Gastrocnemius medialis (tissue), 4 donors: ENCODE measurements around the gene C16orf92.

ENCODE experiments used
- CTCF ChIP-seq, 5 experiments: fragments of 450-650 bp in 3 of 5; fragments of 200-600 bp in 2 of 5; sonication (generic) in 2 of 5; IDR thresholded peaks in 4 of 5; conservative IDR thresholded peaks in 1 of 5; 1 replicate in 4 of 5; 2 replicates in 1 of 5; pipeline ENCODE4 v1.5.1; 2016 to 2019; ENCODE audit warnings: antibody characterized with exemption in 5 of 5, mild to moderate bottlenecking in 3 of 5, moderate library complexity in 3 of 5
- POLR2A ChIP-seq, 2 donors: fragments of 450-650 bp; IDR thresholded peaks; one replicate each; pipeline ENCODE4 v1.6.1; 2017; ENCODE audit warnings: antibody characterized with exemption in 2 of 2, mild to moderate bottlenecking in 2 of 2, moderate library complexity in 2 of 2

- TF ChIP-seq CTCF (IDR thresholded peaks at IDR 0.05 in 4 of 5, conservative IDR thresholded peaks at IDR 0.05 in 1 of 5) (no peak), POLR2A (IDR thresholded peaks at IDR 0.05) (no peak)
Measured at GRCh38 chr16:30018731-30019158, 4.3 kb upstream of the C16orf92 start.
